HG03571 (cell line): ENCODE measurements around the gene TMPRSS11A.
A peak's percentile ranks its signal among the peaks of the same experiment; 100 is the strongest.

Experiments
- ATAC-seq: cut with Tn5 transposase; IDR thresholded peaks from one replicate; pipeline ENCODE4 v1.9.1; 2021; ENCODE audit not compliant: unreplicated experiment

TMPRSS11A gene

GRCh38 chr4:67873116-67873515 is 90.2 kb downstream of the TMPRSS11A start:
- ATAC-seq, result no peak

GRCh38 chr4:67871867-67872266 is 91.4 kb downstream of the TMPRSS11A start:
- ATAC-seq, result peak; percentile 55

- ATAC-seq, result no peak
Measured at GRCh38 chr4:67869580-67870190, 93.6 kb downstream of the TMPRSS11A start.

- no peak for ATAC-seq
Measured at GRCh38 chr4:67861513-67861912, 101.8 kb downstream of the TMPRSS11A start.
